Activated CD8-positive, alpha-beta memory T cell treated with anti-CD3 and anti-CD28 coated beads, Interleukin-2, amount 50 U/mL, for 1 hour (primary cell): Measurements from ENCODE around the gene DPM2.
A peak's percentile ranks its signal among the peaks of the same experiment; 100 is the strongest.

Experiments
- DNase-seq: peaks from one replicate; pipeline ENCODE4 v3.0.0-alpha.2; 2020; ENCODE audit errors: extremely low read depth

The DPM2 gene

GRCh38 chr9:127918183-127919107, 19.2 kb downstream of the DPM2 start:
- no peak for DNase-seq

- DNase-seq: no peak
Observed at GRCh38 chr9:127917603-127918002, 20.1 kb downstream of the DPM2 start.

DNA sequence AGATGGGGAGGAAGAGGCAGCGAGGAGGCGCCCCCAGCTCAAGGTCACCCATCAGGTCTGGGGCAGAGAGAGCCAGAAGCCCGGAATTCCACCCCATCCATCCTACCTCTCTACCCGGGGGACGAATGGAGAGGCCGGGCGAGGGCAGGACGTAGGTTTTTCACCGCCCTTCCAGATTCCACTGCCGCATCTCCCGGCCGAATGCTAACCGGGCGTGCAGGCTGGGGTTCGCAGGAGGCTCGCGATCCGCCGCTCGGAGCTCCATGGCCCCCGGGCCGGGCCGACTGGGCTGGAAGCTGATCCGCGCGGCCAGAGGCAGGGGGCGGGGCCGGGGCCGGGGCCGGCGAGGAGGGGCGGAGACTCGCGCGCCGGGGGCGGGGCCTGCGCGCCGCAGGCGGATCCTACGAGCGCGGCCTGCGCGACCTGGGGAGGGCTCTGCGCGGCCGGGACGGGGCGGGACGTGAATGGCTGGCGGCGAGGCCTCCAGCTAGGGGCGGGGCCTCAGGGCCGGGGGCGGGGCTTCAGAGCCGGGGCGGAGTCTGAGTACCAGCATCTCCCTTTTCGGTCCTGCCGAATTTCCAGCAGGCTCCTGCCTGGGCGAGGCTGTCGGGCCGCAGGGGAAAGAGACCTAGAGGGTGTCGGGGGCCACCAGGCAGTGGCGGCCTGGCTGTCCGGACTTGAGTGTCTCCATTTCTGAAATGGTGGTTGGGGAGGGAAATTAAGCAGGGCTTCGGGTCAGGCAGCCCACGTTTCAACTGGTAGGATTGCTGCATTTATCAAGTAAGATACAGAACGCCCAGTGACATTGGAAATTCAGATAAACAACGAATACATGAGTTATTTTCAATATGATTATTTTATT, 20.7 kb downstream of the DPM2 start, which contains the start of gene ST6GALNAC4:
ST6GALNAC4 (minus strand) TSS at position 322 of the 862 bp plus-strand sequence. CDS start 622 bp downstream, outside the sequence.
- peak; percentile 69 for DNase-seq

DNA sequence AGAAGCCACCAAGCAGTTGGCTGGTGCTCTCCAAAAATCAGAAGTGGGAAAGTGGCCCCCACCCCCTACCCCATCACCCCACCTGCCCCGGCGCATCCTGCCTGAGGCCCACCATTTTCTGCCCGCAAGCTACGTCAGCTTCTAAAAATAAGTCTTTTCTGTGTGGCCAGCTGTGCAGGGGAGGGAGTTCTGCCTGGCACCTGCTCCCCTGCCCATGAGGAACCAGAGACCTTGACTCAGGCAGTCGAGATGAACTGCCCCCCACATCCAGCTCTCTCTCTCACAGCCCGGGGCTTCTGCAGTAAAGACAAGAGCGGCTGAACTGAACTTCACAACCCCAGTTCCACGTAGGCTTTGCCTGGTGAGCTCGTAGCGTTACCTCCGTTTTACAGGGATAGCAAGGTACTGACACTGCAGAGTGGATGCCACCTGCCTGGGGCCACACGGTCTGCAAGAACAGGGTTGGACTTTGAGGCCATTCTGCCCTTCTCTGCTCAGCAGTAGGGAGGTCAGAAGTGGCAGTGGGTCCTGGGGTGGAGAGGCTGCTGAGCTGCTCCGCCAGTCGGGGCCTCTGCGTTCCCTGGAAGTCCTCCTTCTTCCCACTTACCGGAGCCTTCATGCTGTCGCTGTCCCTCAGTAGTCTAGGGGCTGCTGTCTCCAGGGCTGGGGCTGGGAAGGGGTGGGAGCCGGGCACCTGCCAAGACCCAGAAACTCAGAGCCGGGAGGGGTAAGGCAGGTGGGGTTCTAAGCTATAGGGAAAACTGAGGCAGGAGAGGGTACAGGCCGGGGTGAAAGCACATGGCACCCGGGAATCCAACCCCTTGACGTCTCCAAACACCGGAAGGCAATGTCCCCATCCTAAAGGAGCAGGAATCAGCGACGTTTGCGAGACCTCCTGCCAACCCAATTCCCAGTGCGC, 21.6 kb downstream of the DPM2 start:
- DNase-seq: no peak

GRCh38 chr9:127915325-127915752, 22.3 kb downstream of the DPM2 start:
- no peak for DNase-seq

GRCh38 chr9:127913682-127914081, 24.0 kb downstream of the DPM2 start:
- no peak for DNase-seq

DNA sequence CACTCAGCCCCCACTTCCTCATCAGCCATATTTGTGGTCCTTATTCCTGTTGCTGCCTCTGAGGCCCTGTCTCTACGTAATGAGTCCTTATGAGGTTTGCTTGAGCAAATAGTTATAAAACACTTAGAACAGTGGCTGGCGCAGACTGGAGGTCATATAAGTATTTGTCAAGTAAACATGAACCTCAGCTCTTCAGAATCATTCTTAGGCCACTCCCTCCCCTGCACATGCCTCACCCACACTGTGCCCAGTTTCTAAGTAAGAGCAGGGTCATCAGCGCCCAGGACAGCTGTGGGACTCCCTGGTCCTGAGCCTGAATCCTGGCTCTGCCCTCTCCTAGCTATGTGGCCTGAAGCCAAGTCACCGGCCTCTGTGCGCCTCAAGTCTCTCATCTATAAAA, 24.8 kb downstream of the DPM2 start:
- DNase-seq: no peak

DNA sequence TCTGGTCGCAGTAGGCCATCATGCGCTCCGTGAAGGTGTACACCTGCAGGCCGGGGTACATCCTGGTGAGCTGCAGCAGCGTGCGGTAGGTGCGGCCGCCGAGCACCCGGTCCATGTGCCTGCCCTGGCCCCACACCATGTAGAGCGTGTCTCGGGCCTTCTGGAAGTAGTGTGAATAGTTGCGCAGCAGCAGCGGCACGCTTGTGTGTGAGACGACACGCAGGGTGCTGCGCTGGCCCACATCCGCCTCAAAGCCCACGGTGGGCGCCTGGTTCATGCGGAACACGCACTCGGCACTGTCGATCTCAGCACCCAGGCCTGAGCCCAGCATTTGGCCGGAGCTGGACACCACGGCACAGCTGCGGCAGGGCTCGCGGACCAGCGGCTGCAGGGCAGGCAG, 25.4 kb downstream of the DPM2 start:
- DNase-seq: no peak

- DNase-seq: no peak
Observed at GRCh38 chr9:127910613-127911205, 26.9 kb downstream of the DPM2 start.

DNA sequence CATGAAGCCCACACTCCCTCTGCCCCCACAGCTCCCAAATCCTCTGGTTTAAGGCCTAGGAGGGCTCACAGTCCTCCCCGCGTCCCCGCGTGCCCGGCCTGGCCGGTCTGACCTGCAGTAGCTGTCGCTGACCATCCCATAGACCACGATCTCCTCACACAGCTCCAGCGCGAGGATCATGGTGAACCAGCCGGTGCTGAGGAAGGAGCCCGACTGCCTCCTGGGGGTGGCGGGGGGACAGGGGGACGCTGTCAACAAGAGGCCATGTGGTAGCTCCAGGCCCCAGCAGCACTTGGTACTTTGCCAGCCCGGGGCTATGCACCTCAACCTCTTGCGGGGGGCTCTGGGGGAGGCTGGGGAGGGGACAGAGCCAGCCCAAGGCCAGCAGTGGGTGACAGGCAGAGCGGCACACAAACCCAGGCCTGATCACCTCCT, 27.8 kb downstream of the DPM2 start:
- DNase-seq: no peak

DNA sequence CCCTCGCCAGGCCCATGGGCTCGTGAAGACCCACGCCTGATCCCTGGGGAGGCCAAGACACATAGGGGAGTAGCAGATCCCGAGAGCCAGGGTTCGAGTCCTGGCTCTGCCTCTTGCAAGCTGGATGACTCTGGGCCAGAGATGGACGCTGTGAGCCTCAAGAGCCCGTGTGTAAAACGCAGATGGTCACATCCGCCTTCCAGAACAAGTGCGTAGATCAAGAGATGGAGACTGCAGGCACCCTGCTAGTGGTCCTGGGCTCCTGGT, 29.1 kb downstream of the DPM2 start:
- no peak for DNase-seq

GRCh38 chr9:127907867-127908659, 29.6 kb downstream of the DPM2 start:
- DNase-seq: no peak

- DNase-seq: peak; percentile 33
Observed at GRCh38 chr9:127905788-127906191, 31.9 kb downstream of the DPM2 start.

GRCh38 chr9:127905004-127905728, 32.5 kb downstream of the DPM2 start:
- peak; percentile 73 for DNase-seq

DNA sequence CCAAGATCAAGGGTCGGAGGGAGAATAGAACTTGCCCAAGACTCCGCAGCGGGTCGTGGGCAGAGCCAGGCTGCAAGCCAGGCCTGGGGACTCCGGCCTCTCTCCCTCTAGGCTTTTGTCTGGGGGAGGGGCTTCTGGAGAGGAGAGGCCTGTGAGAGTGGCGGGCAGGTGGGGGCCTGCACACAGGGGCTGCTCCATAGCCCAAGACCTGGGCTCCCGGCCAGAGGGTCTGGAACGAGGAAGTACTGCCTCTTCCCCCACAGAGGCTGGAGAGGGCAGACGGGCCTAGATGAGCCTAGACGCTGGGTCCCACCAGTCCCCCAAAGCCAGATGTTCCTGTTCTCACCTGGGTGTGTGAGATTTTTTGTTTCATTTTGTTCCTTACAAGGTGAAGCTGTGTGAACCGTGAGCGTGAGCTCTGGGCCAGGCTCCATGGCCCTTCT, 33.1 kb downstream of the DPM2 start:
- DNase-seq: no peak

DNA sequence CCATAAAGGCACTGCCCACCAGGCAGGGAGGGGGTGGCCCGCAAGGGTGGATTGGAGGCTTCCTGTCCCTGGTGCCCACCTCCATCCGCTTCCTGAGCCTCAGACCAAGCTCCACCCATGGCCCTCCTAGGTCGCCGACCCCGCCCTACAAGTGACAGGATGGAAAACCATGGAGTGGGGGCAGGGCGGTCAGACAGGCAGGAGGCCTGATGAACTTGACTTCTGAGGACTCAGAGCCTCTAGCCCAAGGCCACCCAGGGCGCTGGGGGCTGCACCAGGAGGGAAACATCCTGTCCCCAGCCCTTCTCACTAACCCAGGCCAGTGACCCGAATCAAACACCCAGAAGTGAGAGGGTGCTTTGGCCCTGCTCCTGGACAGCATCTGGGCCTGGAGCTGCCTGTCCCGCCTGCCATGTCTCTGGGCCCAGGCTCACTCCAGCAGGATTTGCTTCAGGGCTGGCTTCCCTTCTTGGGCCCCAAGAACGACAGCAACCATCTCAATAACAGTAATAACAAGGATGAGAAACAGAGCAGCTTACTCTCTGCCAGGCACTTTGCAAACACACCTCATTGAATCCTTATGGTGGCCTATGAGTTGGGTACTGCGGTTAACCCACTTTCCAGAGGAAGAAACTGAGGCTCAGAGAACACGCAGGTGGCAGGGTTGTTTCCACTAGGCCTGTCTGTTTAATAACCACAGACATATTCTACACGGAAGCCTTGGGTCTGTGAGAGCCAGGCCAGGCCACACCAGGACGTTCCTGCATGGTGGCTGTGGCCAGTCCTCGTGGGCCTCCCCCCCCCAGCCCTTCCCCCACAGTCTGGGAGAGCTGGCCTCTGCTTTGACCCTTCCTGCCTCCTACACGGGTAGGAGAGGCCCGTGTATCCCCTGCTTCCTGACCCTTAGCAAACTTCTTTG, 33.8 kb downstream of the DPM2 start:
- DNase-seq: peak; percentile 49

GRCh38 chr9:127899128-127899943, 38.3 kb downstream of the DPM2 start, which contains the start of gene ST6GALNAC6:
Gene ST6GALNAC6, minus strand, starts transcription at chr9:127899603. Its CDS starts 1,622 bp downstream, at chr9:127897981.
- DNase-seq: no peak
